K562 (cell line): ENCODE data around the gene SLC15A5. TPM values are rescaled to one million over a fixed set of nuclear protein-coding genes. Genes with fewer than 3 reads are reported as not detected.

Source experiments
- ATAC-seq: fragments of 200-7000 bp; cut with Tn5 transposase; 3 replicates; pipeline ENCODE4 v1.9.1; 2020; ENCODE audit warnings: moderate library complexity
- BruUV-seq: library from RNA; stranded (reverse); fragments of 400-500 nt; replicated peaks from 2 replicates; lab custom pipeline; 2021; lab: Mats Ljungman, UMichigan
- CTCF ChIA-PET: fragments of 300-600 bp; formaldehyde crosslinking; extraction: SDS; loops from one replicate; lab custom pipeline; 2021; ENCODE audit warnings: low intra/inter-chr PET ratio; lab: Yijun Ruan, JAX
- POLR2A ChIA-PET: fragments of 300-600, 350-650 bp; sonication (Branson Sonifier 250); formaldehyde crosslinking; extraction: SDS; loops from one replicate; lab custom pipeline; 2021; ENCODE audit warnings: antibody characterized with exemption, inconsistent platforms; lab: Yijun Ruan, JAX
- DNase-seq, 4 experiments: peaks; one replicate each; pipeline versions ENCODE4 v3.0.0 to v3.0.0-alpha.2; 2011 to 2018; ENCODE audit warnings: low spot score in 3 of 4, mixed read lengths in 3 of 4; ENCODE audit errors: extremely low read depth in 1 of 4
- FAIRE-seq: peaks from 2 replicates; lab custom pipeline; 2011; peaks lifted over from hg19 to GRCh38; lab: Jason Lieb, UNC
- H2AFZ ChIP-seq: 2 replicates; pipeline ENCODE4 v1.6.0; 2011; ENCODE audit warnings: low read depth, low read length, control low read depth, inconsistent platforms
- H3K27ac ChIP-seq: fragments of 200-600 bp; 3 replicates; pipeline ENCODE4 v1.8.0; 2011; ENCODE audit warnings: low read depth, mild to moderate bottlenecking, control low read depth, inconsistent platforms, low read length, moderate library complexity, mixed read lengths; ENCODE audit errors: extremely low read depth
- H3K27me3 ChIP-seq, 2 experiments: fragments of 300-600 bp in 1 of 2; 2 replicates in 1 of 2; 3 replicates in 1 of 2; pipeline versions ENCODE4 v1.6.0 to v1.8.0; 2011; ENCODE audit warnings: inconsistent platforms in 2 of 2, low read length in 2 of 2, mild to moderate bottlenecking in 1 of 2, mixed read lengths in 1 of 2, moderate library complexity in 1 of 2; ENCODE audit not compliant: control insufficient read depth in 2 of 2, insufficient read depth in 2 of 2
- H3K36me3 ChIP-seq: fragments of 300-600 bp; 3 replicates; pipeline ENCODE4 v1.8.0; 2011; ENCODE audit warnings: mild to moderate bottlenecking, low read length, inconsistent platforms; ENCODE audit not compliant: control insufficient read depth, insufficient read depth
- H3K4me1 ChIP-seq, 2 experiments: fragments of 200-600 bp in 1 of 2; replicated peaks in 1 of 2; 2 replicates in 1 of 2; 3 replicates in 1 of 2; pipeline versions ENCODE4 v1.5.1 to v1.8.0; 2011; ENCODE audit warnings: inconsistent platforms in 2 of 2, low read length in 2 of 2, mild to moderate bottlenecking in 1 of 2, mixed read lengths in 1 of 2, moderate library complexity in 1 of 2; ENCODE audit not compliant: control insufficient read depth in 2 of 2, insufficient read depth in 2 of 2
- H3K4me2 ChIP-seq: 2 replicates; pipeline ENCODE4 v1.6.1; 2011; ENCODE audit warnings: low read length, control low read depth, inconsistent platforms, mixed read lengths; ENCODE audit not compliant: insufficient read depth
- H3K4me3 ChIP-seq: fragments of 200-600 bp; sonication (generic), shearing (Covaris generic); 2 replicates; pipeline ENCODE4 v1.5.1; 2016; ENCODE audit warnings: control low read depth, inconsistent platforms
- H3K79me2 ChIP-seq: fragments of 200-600 bp; 3 replicates; pipeline ENCODE4 v1.8.0; 2011; ENCODE audit warnings: low read length, inconsistent platforms; ENCODE audit not compliant: control insufficient read depth, insufficient read depth
- H3K9ac ChIP-seq, 2 experiments: 2 replicates each; pipeline versions ENCODE4 v1.6.0 to v1.6.1; 2011; ENCODE audit warnings: low read depth in 2 of 2, low read length in 2 of 2, control low read depth in 1 of 2, inconsistent platforms in 1 of 2, mild to moderate bottlenecking in 1 of 2, mixed read lengths in 1 of 2; ENCODE audit not compliant: insufficient read depth in 1 of 2
- H3K9me1 ChIP-seq: one replicate; pipeline ENCODE4 v1.6.0; 2011; ENCODE audit warnings: inconsistent platforms, mild to moderate bottlenecking, low read length, moderate library complexity; ENCODE audit not compliant: control insufficient read depth, insufficient read depth
- H3K9me3 ChIP-seq: replicated peaks from 2 replicates; pipeline ENCODE4 v1.5.1; 2011; ENCODE audit warnings: low read depth, low read length, inconsistent platforms; ENCODE audit not compliant: control insufficient read depth, insufficient read depth
- H4K20me1 ChIP-seq: replicated peaks from 2 replicates; pipeline ENCODE4 v1.6.1; 2011; ENCODE audit warnings: low read length, inconsistent platforms, mixed read lengths; ENCODE audit not compliant: control insufficient read depth, insufficient read depth
- ARID2 ChIP-seq: fragments of 450-650 bp; IDR thresholded peaks from 2 replicates; pipeline ENCODE4 v1.6.1; 2017; ENCODE audit warnings: antibody characterized with exemption, mild to moderate bottlenecking
- BRF2 ChIP-seq: IDR thresholded peaks from 3 replicates; pipeline ENCODE4 v1.6.1; 2011; ENCODE audit warnings: borderline replicate concordance, mild to moderate bottlenecking; ENCODE audit not compliant: insufficient read length, insufficient read depth
- ELK1 ChIP-seq: sonication (generic); formaldehyde crosslinking; IDR thresholded peaks from 2 replicates; pipeline ENCODE4 v1.8.1; 2022; ENCODE audit warnings: missing genetic modification reagents
- FOXA1 ChIP-seq: fragments of 450-650 bp; IDR thresholded peaks from 2 replicates; pipeline ENCODE4 v1.6.1; 2016; ENCODE audit warnings: mild to moderate bottlenecking, borderline replicate concordance
- FOXK2 ChIP-seq, 2 experiments: fragments of 450-650 bp; IDR thresholded peaks in 1 of 2; conservative IDR thresholded peaks in 1 of 2; 2 replicates each; pipeline ENCODE4 v1.6.1; 2016; ENCODE audit warnings: low read depth in 2 of 2, mild to moderate bottlenecking in 1 of 2
- GATAD2A ChIP-seq: fragments of 450-650 bp; IDR thresholded peaks from 2 replicates; pipeline ENCODE4 v1.6.1; 2017
- MTA1 ChIP-seq: fragments of 450-650 bp; IDR thresholded peaks from 2 replicates; pipeline ENCODE4 v1.6.1; 2017; ENCODE audit warnings: borderline replicate concordance
- PBX2 ChIP-seq, 2 experiments: IDR thresholded peaks in 1 of 2; conservative IDR thresholded peaks in 1 of 2; 2 replicates each; pipeline ENCODE4 v1.6.1; 2016; ENCODE audit warnings: low read depth in 2 of 2, mild to moderate bottlenecking in 1 of 2, missing compliant biosample characterization in 1 of 2, missing genetic modification characterization in 1 of 2, moderate library complexity in 1 of 2
- SMARCE1 ChIP-seq: fragments of 450-650 bp; IDR thresholded peaks from 2 replicates; pipeline ENCODE4 v1.7.1; 2016; ENCODE audit warnings: mild to moderate bottlenecking
- WGBS: fragments of 100-300 bp; shearing (Covaris generic); methylation state at CpG from one replicate; pipeline ENCODE4 v1.1.6; 2016; ENCODE audit warnings: low coverage, mixed read lengths; ENCODE audit not compliant: insufficient coverage; ENCODE audit errors: missing lambda C conversion rate; 5-methylcytosine and 5-hydroxymethylcytosine counted together
- in situ Hi-C: fragments of 300-500 bp; cut with MboI; formaldehyde crosslinking; loops from 4 replicates; pipeline ENCODE4 v1.15.0; 2018; ENCODE audit warnings: inconsistent platforms, mixed read lengths
- intact Hi-C: fragments of 100-400 bp; cut with micrococcal nuclease; formaldehyde crosslinking; loops from 2 replicates; pipeline ENCODE4 v1.14.2; 2022
- polyA plus RNA-seq, 8 experiments: library from polyadenylated mRNA; depleted of rRNA in 4 of 8; stranded (reverse) in 5 of 8; unstranded in 3 of 8; fragments of >200 nt; fragmentation: Nextera tagmentation in 2 of 8; fragmentation: Illumina TruSeq in 1 of 8; extraction: Ambion mirVana in 2 of 8; extraction: Trizol in 1 of 8; gene quantifications; 2 replicates each; pipeline versions ENCODE4 v1.2.1 to v1.2.3, GENCODE V29; 2011 to 2014; ENCODE audit warnings: inconsistent platforms in 1 of 8, missing spikeins in 1 of 8
- total RNA-seq, 7 experiments: library from RNA; depleted of rRNA in 6 of 7; stranded (reverse); fragments of >200 nt in 6 of 7; fragmentation: Illumina TruSeq in 2 of 7; extraction: Trizol in 2 of 7; gene quantifications; 2 replicates each; pipeline versions ENCODE4 v1.2.1 to v1.2.3, GENCODE V29; 2011 to 2021; ENCODE audit warnings: low replicate concordance in 1 of 7

SLC15A5 gene
- total and polyA plus RNA-seq, 9 of the 15 experiments (the other 6 are each of a cell fraction or from before 2014, with no cell fraction given) = not detected

DNA sequence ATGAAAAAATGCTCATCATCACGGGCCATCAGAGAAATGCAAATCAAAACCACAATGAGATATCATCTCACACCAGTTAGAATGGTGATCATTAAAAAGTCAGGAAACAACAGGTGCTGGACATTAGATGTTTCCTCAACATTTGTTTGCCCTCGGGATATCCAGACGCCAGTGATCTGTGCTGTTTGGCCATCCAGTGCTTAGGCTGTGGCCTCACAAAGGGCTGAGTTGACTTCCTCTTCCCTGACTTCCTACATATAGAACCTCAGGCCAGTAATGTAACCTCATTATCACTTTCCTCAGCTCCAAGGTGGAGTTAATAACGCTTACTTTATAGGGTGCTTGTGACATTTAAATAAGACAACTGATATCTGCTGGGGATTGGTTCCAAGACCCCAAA is 51.8 kb downstream of the SLC15A5 start (continued):
- TF ChIP-seq ARID2 = no peak
- TF ChIP-seq MTA1 = no peak
- no peak for TF ChIP-seq BRF2
- no peak for TF ChIP-seq SMARCE1
- TF ChIP-seq ELK1 (CRISPR knock-in tag) = no peak
- TF ChIP-seq, all 486 proteins: peak for 0

- Histone ChIP-seq H3K9ac (no peak overlapping the region), H3K36me3 (no peaks in the 10 kb centered on the region), H4K20me1 (no peaks in the 10 kb centered on the region), H3K4me2 (no peak overlapping the region), H3K27ac (no peak overlapping the region), H3K9me3 (no peaks in the 10 kb centered on the region), H3K4me3 (no peak overlapping the region), H3K27me3 (no peaks in the 10 kb centered on the region), H3K9me1 (no peaks in the 10 kb centered on the region), H3K79me2 (no peaks in the 10 kb centered on the region), H3K4me1 (no peaks in the 10 kb centered on the region), H2AFZ (no peak overlapping the region)
- DNase-seq (no peak), ATAC-seq (no peak), FAIRE-seq (no peak)
- ChIA-PET POLR2A (no interaction called here), CTCF (no interaction called here)
- BruUV-seq = no TSS peak
- intact Hi-C loops (no loop called here), in situ Hi-C loops (no loop called here)
- WGBS = 6% methylated on average over 3 of the region's 3 CpGs
- TF ChIP-seq FOXK2 (conservative IDR thresholded peaks at IDR 0.05 in 1 of 2, IDR thresholded peaks at IDR 0.05 in 1 of 2; ENCODE audit: low read depth in 2 of 2) (no peak), FOXA1 (no peak), PBX2 (CRISPR knock-in tag; IDR thresholded peaks at IDR 0.05; ENCODE audit: low read depth) (no peak), PBX2 (tag; conservative IDR thresholded peaks at IDR 0.05; ENCODE audit: low read depth) (no peak), GATAD2A (no peak)
These were observed 53.3 kb downstream of the SLC15A5 start for GRCh38 chr12:16224196-16224595.
